ENCODE measurements around the gene CAPN11.
"Not testable (repeated sequence)": the region's sequence is repeated elsewhere in the genome, so short reads cannot be mapped to it uniquely, and the experiment has no call there.

CAPN11 gene

DNA sequence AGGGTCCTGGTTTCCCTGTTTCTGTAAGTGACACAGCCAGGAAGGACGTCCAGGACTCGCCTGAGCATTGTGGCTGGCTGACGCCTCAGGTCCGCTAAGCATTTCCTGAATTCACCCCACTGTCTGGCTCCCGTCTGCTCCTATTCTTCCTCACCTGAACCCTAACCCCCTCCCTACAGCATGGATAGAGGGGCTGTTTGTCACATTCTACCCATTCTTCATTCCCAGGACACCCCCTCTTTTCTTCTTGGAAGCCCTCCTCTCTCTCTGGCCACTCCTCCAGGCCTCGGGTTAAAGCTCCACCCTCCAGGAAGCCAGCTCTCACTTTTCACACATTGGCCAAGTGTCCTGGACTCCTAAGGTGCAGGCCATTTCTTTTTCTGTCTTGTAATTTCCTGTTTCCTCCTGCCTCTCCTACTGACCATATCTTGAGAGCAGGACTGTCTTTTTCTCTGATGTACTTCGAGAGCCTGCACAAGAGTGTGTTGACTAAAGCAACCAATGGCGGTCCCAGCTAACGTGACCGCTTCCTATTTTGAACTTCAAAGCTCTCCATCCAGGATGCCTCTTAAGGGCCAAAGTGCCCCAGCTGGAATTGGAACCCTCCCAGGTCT is 33.9 kb downstream of the CAPN11 start:
- no peaks in the 10 kb centered on the region for H3K27me3 ChIP-seq (ENCODE audit: control insufficient read depth, insufficient read depth, low read length, poor library complexity, severe bottlenecking)
- no peaks in the 10 kb centered on the region for H3K9me3 ChIP-seq (ENCODE audit: control insufficient read depth, low read length)
- H3K4me3 ChIP-seq (ENCODE audit: insufficient read depth, low read depth, low read length): no peak overlapping the region
- no peak overlapping the region for H3K27ac ChIP-seq (ENCODE audit: insufficient read depth, low read depth, low read length, poor library complexity, severe bottlenecking)
- WGBS, 2 experiments: 77% methylated on average over 10 of the region's 10 CpGs
- H3K4me1 ChIP-seq (ENCODE audit: control insufficient read depth, insufficient read depth, low read length): no peaks in the 10 kb centered on the region
- H3K36me3 ChIP-seq (ENCODE audit: control insufficient read depth, insufficient read depth, low read length): no peaks in the 10 kb centered on the region

GRCh38 chr6:44193307-44193910 is 34.8 kb downstream of the CAPN11 start:
- 91 to 94% methylated on average over 8 of the region's 8 CpGs for WGBS, 2 experiments
- Histone ChIP-seq H3K4me3 (ENCODE audit: insufficient read depth, low read depth, low read length) (no peak overlapping the region), H3K36me3 (ENCODE audit: control insufficient read depth, insufficient read depth, low read length) (no peaks in the 10 kb centered on the region), H3K27ac (ENCODE audit: insufficient read depth, low read depth, low read length, poor library complexity, severe bottlenecking) (no peak overlapping the region), H3K9me3 (ENCODE audit: control insufficient read depth, low read length) (no peaks in the 10 kb centered on the region), H3K4me1 (ENCODE audit: control insufficient read depth, insufficient read depth, low read length) (no peaks in the 10 kb centered on the region), H3K27me3 (ENCODE audit: control insufficient read depth, insufficient read depth, low read length, poor library complexity, severe bottlenecking) (no peaks in the 10 kb centered on the region)

DNA sequence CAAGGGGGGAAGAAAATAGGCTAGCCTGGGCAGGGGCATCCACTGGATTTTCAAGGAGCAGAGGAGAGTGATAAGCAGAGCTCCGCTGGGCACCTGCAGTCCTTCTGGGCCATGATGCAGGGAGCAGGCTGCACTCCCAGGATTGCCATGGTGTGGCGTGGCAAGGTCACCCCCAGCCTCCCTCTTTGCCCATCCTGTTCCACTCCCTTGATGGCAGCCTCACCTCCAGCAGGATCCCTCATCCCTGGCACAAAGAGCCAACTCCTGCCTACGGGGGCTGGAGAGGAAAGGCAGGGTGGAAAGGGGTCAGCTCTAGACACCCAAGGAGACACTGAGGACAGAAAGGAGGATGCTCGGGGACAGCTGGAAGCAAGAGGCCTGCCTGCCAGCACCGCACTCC is 35.7 kb downstream of the CAPN11 start:
- no peak overlapping the region for H3K27ac ChIP-seq (ENCODE audit: insufficient read depth, low read depth, low read length, poor library complexity, severe bottlenecking)
- H3K9me3 ChIP-seq (ENCODE audit: control insufficient read depth, low read length): no peaks in the 10 kb centered on the region
- no peaks in the 10 kb centered on the region for H3K27me3 ChIP-seq (ENCODE audit: control insufficient read depth, insufficient read depth, low read length, poor library complexity, severe bottlenecking)
- H3K4me1 ChIP-seq (ENCODE audit: control insufficient read depth, insufficient read depth, low read length): no peaks in the 10 kb centered on the region
- 82% methylated on average over 5 of the region's 5 CpGs for WGBS, 2 experiments
- H3K4me3 ChIP-seq (ENCODE audit: insufficient read depth, low read depth, low read length): no peak overlapping the region
- no peaks in the 10 kb centered on the region for H3K36me3 ChIP-seq (ENCODE audit: control insufficient read depth, insufficient read depth, low read length)

- H3K9me3 ChIP-seq (ENCODE audit: control insufficient read depth, low read length); H3K27ac ChIP-seq (ENCODE audit: insufficient read depth, low read depth, low read length, poor library complexity, severe bottlenecking); H3K36me3 ChIP-seq (ENCODE audit: control insufficient read depth, insufficient read depth, low read length); H3K4me3 ChIP-seq (ENCODE audit: insufficient read depth, low read depth, low read length); H3K4me1 ChIP-seq (ENCODE audit: control insufficient read depth, insufficient read depth, low read length); H3K27me3 ChIP-seq (ENCODE audit: control insufficient read depth, insufficient read depth, low read length, poor library complexity, severe bottlenecking): not testable (repeated sequence)
- WGBS, 2 experiments: 89 to 93% methylated on average over 11 of the region's 11 CpGs
Measured at GRCh38 chr6:44196351-44196750, 37.7 kb downstream of the CAPN11 start.

GRCh38 chr6:44198684-44199083 is 40.1 kb downstream of the CAPN11 start:
- Histone ChIP-seq H3K27me3 (ENCODE audit: control insufficient read depth, insufficient read depth, low read length, poor library complexity, severe bottlenecking) (no peaks in the 10 kb centered on the region), H3K36me3 (ENCODE audit: control insufficient read depth, insufficient read depth, low read length) (no peaks in the 10 kb centered on the region), H3K4me3 (ENCODE audit: insufficient read depth, low read depth, low read length) (no peak overlapping the region), H3K4me1 (ENCODE audit: control insufficient read depth, insufficient read depth, low read length) (peaks cover 19% of the 10 kb centered on the region), H3K27ac (ENCODE audit: insufficient read depth, low read depth, low read length, poor library complexity, severe bottlenecking) (no peak overlapping the region), H3K9me3 (ENCODE audit: control insufficient read depth, low read length) (no peaks in the 10 kb centered on the region)
- WGBS, 2 experiments: 86 to 98% methylated on average over 3 of the region's 3 CpGs

- no peak overlapping the region for H3K27ac ChIP-seq (ENCODE audit: insufficient read depth, low read depth, low read length, poor library complexity, severe bottlenecking)
- 93 to 95% methylated on average over 4 of the region's 4 CpGs for WGBS, 2 experiments
Measured at GRCh38 chr6:44199883-44200282, 41.3 kb downstream of the CAPN11 start.

GRCh38 chr6:44201200-44201599 is 42.6 kb downstream of the CAPN11 start:
- no peaks in the 10 kb centered on the region for H3K9me3 ChIP-seq (ENCODE audit: control insufficient read depth, low read length)
- no peak overlapping the region for H3K4me3 ChIP-seq (ENCODE audit: insufficient read depth, low read depth, low read length)
- no peak overlapping the region for H3K27ac ChIP-seq (ENCODE audit: insufficient read depth, low read depth, low read length, poor library complexity, severe bottlenecking)
- 88% methylated on average over 3 of the region's 3 CpGs for WGBS, 2 experiments
- H3K27me3 ChIP-seq (ENCODE audit: control insufficient read depth, insufficient read depth, low read length, poor library complexity, severe bottlenecking): no peaks in the 10 kb centered on the region
- H3K36me3 ChIP-seq (ENCODE audit: control insufficient read depth, insufficient read depth, low read length): no peaks in the 10 kb centered on the region
- peaks cover 19% of the 10 kb centered on the region for H3K4me1 ChIP-seq (ENCODE audit: control insufficient read depth, insufficient read depth, low read length)

More at GRCh38 chr6:44199883-44200282, 41.3 kb downstream of the CAPN11 start:
- H3K27me3 ChIP-seq (ENCODE audit: control insufficient read depth, insufficient read depth, low read length, poor library complexity, severe bottlenecking): no peaks in the 10 kb centered on the region
- no peaks in the 10 kb centered on the region for H3K36me3 ChIP-seq (ENCODE audit: control insufficient read depth, insufficient read depth, low read length)
- peaks cover 19% of the 10 kb centered on the region for H3K4me1 ChIP-seq (ENCODE audit: control insufficient read depth, insufficient read depth, low read length)
- no peaks in the 10 kb centered on the region for H3K9me3 ChIP-seq (ENCODE audit: control insufficient read depth, low read length)
- no peak overlapping the region for H3K4me3 ChIP-seq (ENCODE audit: insufficient read depth, low read depth, low read length)

- Histone ChIP-seq H3K36me3 (ENCODE audit: control insufficient read depth, insufficient read depth, low read length) (no peaks in the 10 kb centered on the region), H3K27ac (ENCODE audit: insufficient read depth, low read depth, low read length, poor library complexity, severe bottlenecking) (no peak overlapping the region), H3K4me1 (ENCODE audit: control insufficient read depth, insufficient read depth, low read length) (peaks cover 22% of the 10 kb centered on the region), H3K27me3 (ENCODE audit: control insufficient read depth, insufficient read depth, low read length, poor library complexity, severe bottlenecking) (no peaks in the 10 kb centered on the region), H3K4me3 (ENCODE audit: insufficient read depth, low read depth, low read length) (no peak overlapping the region), H3K9me3 (ENCODE audit: control insufficient read depth, low read length) (no peaks in the 10 kb centered on the region)
- WGBS, 2 experiments: 89 to 94% methylated on average over 11 of the region's 11 CpGs
Measured at GRCh38 chr6:44201638-44202303, 43.2 kb downstream of the CAPN11 start.

DNA sequence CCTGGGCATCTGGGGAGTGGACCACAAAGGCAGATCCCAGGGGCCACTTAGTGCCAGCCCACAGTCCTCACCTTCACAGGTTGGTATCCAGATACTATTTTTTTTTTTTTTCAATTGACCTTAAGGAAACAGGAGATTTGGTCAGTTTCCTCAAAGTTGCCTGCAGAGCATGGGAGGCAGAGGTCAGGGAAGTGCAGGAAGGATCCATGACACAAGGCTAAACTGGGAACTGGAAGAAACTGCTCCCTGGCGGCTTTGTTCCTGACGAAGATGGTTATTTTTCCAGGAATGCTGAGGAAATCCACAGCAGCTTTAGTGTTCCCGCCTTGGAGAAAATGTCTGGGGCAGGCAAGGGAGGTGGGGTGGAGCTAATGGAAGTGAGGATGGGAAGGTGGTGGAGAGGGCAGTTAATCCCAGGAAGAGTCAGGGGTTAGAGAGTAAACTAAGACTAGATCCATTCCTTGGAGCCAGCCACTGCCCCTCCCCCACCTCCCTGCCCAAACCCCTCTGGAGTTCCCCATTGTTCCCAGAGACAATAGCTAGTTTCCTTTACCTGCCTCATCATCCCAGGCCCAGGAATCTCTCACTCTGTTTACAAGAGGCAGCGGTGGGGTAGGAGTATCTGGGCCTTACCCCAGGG is 43.8 kb downstream of the CAPN11 start:
- Histone ChIP-seq H3K4me1 (ENCODE audit: control insufficient read depth, insufficient read depth, low read length) (peaks cover 25% of the 10 kb centered on the region), H3K27me3 (ENCODE audit: control insufficient read depth, insufficient read depth, low read length, poor library complexity, severe bottlenecking) (no peaks in the 10 kb centered on the region), H3K36me3 (ENCODE audit: control insufficient read depth, insufficient read depth, low read length) (no peaks in the 10 kb centered on the region), H3K9me3 (ENCODE audit: control insufficient read depth, low read length) (no peaks in the 10 kb centered on the region), H3K4me3 (ENCODE audit: insufficient read depth, low read depth, low read length) (no peak overlapping the region), H3K27ac (ENCODE audit: insufficient read depth, low read depth, low read length, poor library complexity, severe bottlenecking) (peak overlapping the region; percentile 9)
- 49 to 54% methylated on average over 4 of the region's 4 CpGs for WGBS, 2 experiments

Data from ectodermal cell (in vitro differentiated cells).